AG09319 (cell line): ENCODE data around the gene DST.

Source experiments
- DNase-seq: peaks from one replicate; pipeline ENCODE4 v3.0.0-alpha.2; 2010; ENCODE audit warnings: low read depth; ENCODE audit errors: extremely low read depth
- CTCF ChIP-seq: IDR thresholded peaks from 2 replicates; pipeline ENCODE4 v1.5.1; 2011; ENCODE audit warnings: low read depth, mild to moderate bottlenecking, inconsistent platforms, low read length, moderate library complexity

Gene DST

GRCh38 chr6:56521454-56521853 is 121.2 kb downstream of the DST start:
- DNase-seq: no peak
- TF ChIP-seq CTCF: no peak

GRCh38 chr6:56520218-56520617 is 122.5 kb downstream of the DST start:
- TF ChIP-seq CTCF: no peak
- DNase-seq: no peak

- no peak for TF ChIP-seq CTCF
- no peak for DNase-seq
These were observed 123.5 kb downstream of the DST start for GRCh38 chr6:56518995-56519767.

- DNase-seq: no peak
- no peak for TF ChIP-seq CTCF
These were observed 125.4 kb downstream of the DST start for GRCh38 chr6:56517155-56517745.

GRCh38 chr6:56516003-56516402 is 126.7 kb downstream of the DST start:
- no peak for DNase-seq
- no peak for TF ChIP-seq CTCF

- DNase-seq: no peak
- TF ChIP-seq CTCF: no peak
These were observed 127.4 kb downstream of the DST start for GRCh38 chr6:56515081-56515905.

GRCh38 chr6:56514395-56514794 is 128.3 kb downstream of the DST start:
- no peak for DNase-seq
- TF ChIP-seq CTCF: no peak
